Mesodermal cell (in vitro differentiated cells): ENCODE results near the gene ORM2.

Source experiments
- H3K27ac ChIP-seq: 2 replicates; pipeline ENCODE4 v1.7.0; 2013; ENCODE audit warnings: mild to moderate bottlenecking, low read depth, low read length, moderate library complexity; ENCODE audit not compliant: severe bottlenecking
- H3K36me3 ChIP-seq: 2 replicates; pipeline ENCODE4 v1.7.1; 2013; ENCODE audit warnings: mild to moderate bottlenecking, low read length, moderate library complexity; ENCODE audit not compliant: control insufficient read depth, insufficient read depth
- H3K4me1 ChIP-seq: one replicate; pipeline ENCODE4 v1.7.1; 2013; ENCODE audit warnings: mild to moderate bottlenecking, low read length; ENCODE audit not compliant: insufficient read depth, control insufficient read depth, poor library complexity, severe bottlenecking
- H3K4me3 ChIP-seq: 2 replicates; pipeline ENCODE4 v1.7.0; 2013; ENCODE audit warnings: low read length, control low read depth, mild to moderate bottlenecking; ENCODE audit not compliant: insufficient read depth, poor library complexity, severe bottlenecking; ENCODE audit errors: extremely low read depth
- H3K9me3 ChIP-seq: 2 replicates; pipeline ENCODE4 v1.7.1; 2013; ENCODE audit warnings: mild to moderate bottlenecking, low read length, moderate library complexity; ENCODE audit not compliant: control insufficient read depth
- WGBS, 2 experiments: methylation state at CpG; one replicate each; pipeline ENCODE4 v1.1.5; 2013; ENCODE audit warnings: missing lambda C conversion rate in 2 of 2; ENCODE audit not compliant: insufficient coverage in 2 of 2; 5-methylcytosine and 5-hydroxymethylcytosine counted together

The ORM2 gene

DNA sequence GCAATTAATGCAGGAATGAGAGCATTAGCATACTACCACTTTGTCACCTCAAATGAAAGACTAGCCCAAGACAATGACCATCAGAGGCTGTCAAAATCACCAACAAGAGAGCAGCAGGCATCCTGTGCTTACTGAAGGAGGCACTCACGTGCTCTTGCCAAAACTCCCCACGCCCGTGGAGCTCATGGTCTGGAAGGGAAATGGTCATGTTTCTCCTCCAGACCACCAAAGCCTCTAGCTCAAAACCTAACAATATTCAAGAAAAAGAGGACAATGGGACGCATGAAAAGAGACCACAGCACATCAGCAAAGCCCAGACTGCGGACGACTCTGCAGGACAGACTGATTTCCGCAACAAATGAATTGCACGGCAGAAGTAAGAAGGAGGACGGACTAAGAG lies 45.3 kb downstream of the ORM2 start:
- H3K36me3 ChIP-seq: peaks cover 41% of the 10 kb centered on the region

GRCh38 chr9:114375386-114376175 lies 45.9 kb downstream of the ORM2 start:
- H3K36me3 ChIP-seq: peaks cover 47% of the 10 kb centered on the region
- 89 to 99% methylated on average over 6 to 7 of the region's 9 CpGs for WGBS, 2 experiments
- H3K9me3 ChIP-seq: no peaks in the 10 kb centered on the region
- no peak overlapping the region for H3K4me3 ChIP-seq
- H3K4me1 ChIP-seq: peaks cover 21% of the 10 kb centered on the region
- H3K27ac ChIP-seq: no peak overlapping the region

More for the DNA sequence above, 45.3 kb downstream of the ORM2 start:
- Histone ChIP-seq H3K4me1 (peaks cover 21% of the 10 kb centered on the region), H3K9me3 (no peaks in the 10 kb centered on the region), H3K4me3 (no peak overlapping the region), H3K27ac (no peak overlapping the region)
- 75 to 80% methylated on average over 7 of the region's 9 CpGs for WGBS, 2 experiments

- H3K27ac ChIP-seq: no peak overlapping the region
- H3K36me3 ChIP-seq: peaks cover 48% of the 10 kb centered on the region
- 92 to 98% methylated on average over 17 to 18 of the region's 19 CpGs for WGBS, 2 experiments
- peaks cover 13% of the 10 kb centered on the region for H3K4me1 ChIP-seq
- no peak overlapping the region for H3K4me3 ChIP-seq
- H3K9me3 ChIP-seq: no peaks in the 10 kb centered on the region
Observed at GRCh38 chr9:114376586-114377445, 47.1 kb downstream of the ORM2 start.

- Histone ChIP-seq H3K36me3 (peaks cover 48% of the 10 kb centered on the region), H3K27ac (no peak overlapping the region), H3K4me3 (no peak overlapping the region), H3K9me3 (no peaks in the 10 kb centered on the region), H3K4me1 (peaks cover 4% of the 10 kb centered on the region)
- 89 to 96% methylated on average over 7 to 8 of the region's 8 CpGs for WGBS, 2 experiments
Observed at GRCh38 chr9:114378016-114378415, 48.3 kb downstream of the ORM2 start.

DNA sequence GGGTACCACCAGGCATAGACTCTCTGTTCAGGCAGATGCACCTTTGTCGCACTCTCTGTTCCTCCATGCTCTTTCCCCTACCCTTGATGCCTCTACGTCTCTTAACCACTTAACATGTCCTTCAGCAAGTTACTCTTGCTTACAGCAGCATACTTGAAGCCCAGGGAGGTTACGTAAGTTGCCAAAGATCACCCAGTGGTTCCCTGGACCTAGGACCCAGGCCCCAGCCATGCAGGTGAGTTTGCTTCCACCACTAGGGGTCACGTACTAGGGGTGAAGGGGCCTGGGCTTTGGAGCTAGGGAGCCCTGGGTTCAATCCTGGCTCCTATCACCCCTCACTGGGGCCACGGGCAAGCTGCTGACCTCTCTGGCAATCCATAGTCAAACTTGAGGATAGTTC lies 49.2 kb downstream of the ORM2 start:
- Histone ChIP-seq H3K4me3 (no peak overlapping the region), H3K27ac (no peak overlapping the region), H3K4me1 (peaks cover 11% of the 10 kb centered on the region), H3K9me3 (no peaks in the 10 kb centered on the region), H3K36me3 (peaks cover 43% of the 10 kb centered on the region)
- 76 to 93% methylated on average over 3 of the region's 5 CpGs for WGBS, 2 experiments
